HPDE6-E6E7 (cell line): ENCODE data around the gene SAMD14.

Experiments used
- DNase-seq: peaks from one replicate; pipeline ENCODE4 v3.0.0; 2011; ENCODE audit warnings: missing footprints; ENCODE audit errors: extremely low spot score

SAMD14 gene

GRCh38 chr17:50112694-50113093 is 17.3 kb downstream of the SAMD14 start:
- no peak for DNase-seq

DNA sequence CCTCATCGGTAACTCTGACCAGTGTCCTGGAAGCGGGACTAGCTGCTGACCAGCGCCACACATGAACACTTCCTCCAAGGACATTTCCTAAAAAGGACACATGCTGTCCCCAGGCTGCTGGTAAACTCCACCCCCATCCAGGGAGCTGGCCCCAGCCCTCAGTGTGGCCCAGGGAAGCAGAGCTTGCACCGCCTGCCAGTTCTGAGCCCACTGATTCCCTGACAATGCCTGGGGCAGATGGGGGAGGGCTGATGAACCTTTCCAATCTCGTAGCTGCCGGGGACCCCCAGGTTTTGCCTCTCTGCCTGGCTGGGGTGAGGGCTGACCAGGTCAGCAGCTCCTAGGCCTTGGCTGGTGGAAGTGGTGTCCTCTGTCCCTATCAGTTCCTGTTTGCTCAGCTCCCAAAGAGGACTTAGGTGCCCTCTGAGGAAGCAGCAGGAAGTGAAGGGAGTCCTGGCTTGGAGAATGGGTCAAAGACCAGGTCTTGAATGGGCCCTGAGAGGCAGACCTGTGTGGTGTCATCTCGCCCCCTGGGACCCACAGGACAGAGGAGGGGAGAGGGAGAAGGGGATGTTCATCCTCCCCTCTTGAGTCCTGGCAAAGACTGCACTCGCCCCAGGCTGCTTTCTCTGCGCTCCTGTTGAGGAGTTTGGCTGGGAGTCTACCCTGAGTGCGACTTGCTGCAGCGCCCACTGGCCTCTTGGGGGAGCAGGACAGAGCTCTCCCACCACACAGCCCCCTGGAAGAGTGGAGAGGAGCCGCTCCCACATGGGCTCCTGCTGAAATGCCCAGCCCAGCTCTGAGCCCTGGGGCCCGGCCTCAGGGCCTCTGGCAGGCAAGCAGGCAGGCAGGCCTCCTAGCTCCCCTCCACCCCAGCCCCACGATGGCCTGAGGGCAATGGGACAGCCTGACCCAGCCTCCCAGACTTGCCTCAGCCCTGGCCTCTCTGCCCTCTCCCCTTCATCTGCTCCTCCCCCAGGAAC is 18.0 kb downstream of the SAMD14 start:
- DNase-seq: no peak

DNA sequence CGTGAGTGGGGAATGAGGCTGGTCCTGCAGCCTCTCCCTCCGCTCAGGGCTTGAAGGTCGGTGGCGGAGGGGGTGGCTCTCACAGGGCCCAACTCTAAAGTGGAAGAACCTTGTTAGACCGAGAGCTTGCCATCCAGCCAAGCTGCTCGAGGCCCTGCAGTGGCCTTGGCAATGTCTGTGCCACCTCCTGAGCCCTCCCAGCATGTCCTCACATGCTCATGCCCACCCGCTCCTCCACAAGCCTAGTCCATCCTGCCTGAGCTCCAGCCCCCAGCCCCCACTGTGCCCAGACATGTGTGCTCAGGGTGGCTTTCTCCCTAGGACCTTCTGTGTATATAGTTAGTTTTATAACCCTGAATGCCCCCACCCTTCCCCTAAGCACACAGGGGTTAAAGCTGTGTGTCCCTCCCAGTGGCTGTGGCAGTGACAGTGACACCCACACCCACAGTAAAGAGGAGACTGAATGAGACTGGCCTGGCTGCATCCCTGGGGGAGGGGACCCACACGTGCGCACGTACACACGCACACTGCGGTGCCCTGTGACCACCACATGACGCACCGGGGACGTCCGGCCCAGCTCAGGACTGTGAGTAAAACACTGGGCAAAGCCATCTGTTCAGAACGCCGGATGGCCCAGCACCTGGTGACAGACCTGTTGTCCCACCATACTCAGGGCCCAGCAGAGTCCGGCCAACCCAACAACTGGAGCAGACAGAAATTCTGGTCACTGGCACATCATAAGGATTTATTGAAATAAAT is 19.2 kb downstream of the SAMD14 start:
- no peak for DNase-seq

DNA sequence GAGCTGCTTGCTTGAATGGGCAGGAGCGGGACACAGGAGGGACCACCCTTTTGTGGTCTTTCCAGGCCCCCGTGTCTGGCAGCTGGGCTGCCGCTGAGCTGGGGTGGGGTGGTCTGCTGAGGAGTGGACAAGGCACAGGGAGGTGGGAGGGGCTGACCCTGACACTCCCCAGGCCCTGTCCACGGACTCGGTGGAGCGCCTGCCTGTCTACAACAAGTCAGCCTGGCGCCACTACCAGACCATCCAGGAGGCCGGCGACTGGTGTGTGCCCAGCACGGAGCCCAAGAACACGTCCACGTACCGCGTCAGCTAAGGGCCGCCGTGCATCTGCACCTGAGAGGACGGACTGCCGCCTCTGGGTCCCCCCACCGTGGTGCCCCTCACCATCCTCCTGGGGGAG is 20.2 kb downstream of the SAMD14 start:
- DNase-seq: no peak

- DNase-seq: no peak
These were observed 20.8 kb downstream of the SAMD14 start for GRCh38 chr17:50109207-50109606.

DNA sequence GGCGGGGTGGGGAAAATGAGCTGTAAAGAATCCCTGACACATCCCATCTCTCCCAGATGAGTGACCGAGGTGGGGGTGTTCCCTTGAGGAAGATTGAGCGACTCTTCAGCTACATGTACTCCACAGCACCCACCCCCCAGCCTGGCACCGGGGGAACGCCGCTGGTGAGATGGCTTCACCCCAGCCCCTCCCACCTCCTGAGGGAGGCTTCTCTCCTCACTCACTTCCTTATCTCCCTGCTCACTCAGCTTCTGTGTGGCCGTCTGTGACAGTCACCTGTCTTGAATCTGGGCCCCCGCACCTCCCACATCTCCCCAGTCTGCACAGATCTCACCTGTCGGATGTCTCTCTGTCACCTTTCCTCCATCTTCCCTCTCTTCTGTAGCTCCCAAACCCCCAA is 21.4 kb downstream of the SAMD14 start:
- no peak for DNase-seq

DNA sequence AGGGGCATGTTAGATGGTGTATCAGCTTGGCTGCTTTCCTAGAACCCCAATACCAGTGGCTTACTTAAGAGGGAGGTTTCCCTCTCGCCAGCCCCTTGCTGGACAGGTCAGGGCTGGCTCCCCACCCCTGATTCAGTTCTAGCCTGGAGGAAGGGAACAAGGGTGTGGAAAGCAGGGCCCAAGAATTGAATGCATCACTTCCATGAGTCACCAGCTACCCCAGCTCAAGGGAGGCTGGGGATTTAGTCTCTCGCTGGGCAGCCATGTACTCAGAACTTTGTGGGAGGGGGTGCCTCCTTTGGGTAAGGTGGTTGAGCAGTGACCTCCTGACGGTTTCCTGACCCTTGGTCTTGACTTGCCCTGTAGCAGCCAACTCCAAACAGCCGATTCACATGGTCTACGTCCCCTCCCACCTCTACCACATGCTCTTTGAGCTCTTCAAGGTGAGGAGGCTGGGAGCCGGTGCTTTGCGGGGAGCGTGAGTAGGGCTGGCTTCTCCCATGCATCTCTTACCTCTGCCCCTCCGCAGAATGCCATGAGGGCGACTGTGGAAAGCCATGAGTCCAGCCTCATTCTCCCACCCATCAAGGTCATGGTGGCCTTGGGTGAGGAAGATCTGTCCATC is 22.1 kb downstream of the SAMD14 start:
- DNase-seq: peak; percentile 98

GRCh38 chr17:50106393-50107131 is 23.4 kb downstream of the SAMD14 start:
- no peak for DNase-seq

- DNase-seq: no peak
These were observed 24.1 kb downstream of the SAMD14 start for GRCh38 chr17:50105811-50106210.

DNA sequence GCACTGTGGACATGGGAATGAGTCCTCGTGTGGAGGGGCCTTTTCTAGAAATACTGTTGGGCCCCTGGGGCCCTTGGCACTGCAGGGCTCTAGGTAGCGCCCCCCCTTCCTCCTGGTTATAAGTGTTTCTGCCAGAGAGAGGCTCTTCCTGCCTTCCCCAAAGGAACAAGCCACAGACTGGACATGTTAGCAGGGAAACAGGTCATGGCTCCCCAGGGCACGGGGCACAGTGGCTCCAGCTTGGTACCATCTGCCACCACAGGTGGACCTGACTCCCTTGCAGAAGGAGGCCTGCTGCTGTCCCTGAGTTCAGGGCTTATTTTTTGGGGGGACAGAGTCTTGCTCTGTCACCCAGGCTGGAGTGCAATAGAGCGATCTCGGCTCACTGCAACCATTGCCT is 26.0 kb downstream of the SAMD14 start:
- DNase-seq: no peak

DNA sequence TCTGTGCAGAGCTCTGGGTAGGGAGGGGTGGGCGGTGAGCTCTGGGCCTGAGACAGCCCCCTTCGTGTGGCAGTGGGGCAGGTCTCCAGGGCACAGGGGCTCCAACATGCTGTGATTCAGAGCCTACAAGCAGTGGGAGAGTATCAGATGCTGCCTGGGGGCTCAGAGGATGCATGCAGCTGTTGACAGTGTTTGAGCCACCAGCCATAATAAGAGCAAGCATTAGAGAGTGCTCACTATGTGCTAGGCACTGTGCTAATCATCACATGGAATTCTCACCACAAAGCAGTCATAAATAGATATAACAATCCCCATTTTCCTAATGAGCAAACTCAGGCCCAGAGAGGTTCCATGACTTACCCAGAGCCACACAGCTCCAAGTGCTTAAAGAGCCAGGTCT is 26.7 kb downstream of the SAMD14 start:
- no peak for DNase-seq

DNA sequence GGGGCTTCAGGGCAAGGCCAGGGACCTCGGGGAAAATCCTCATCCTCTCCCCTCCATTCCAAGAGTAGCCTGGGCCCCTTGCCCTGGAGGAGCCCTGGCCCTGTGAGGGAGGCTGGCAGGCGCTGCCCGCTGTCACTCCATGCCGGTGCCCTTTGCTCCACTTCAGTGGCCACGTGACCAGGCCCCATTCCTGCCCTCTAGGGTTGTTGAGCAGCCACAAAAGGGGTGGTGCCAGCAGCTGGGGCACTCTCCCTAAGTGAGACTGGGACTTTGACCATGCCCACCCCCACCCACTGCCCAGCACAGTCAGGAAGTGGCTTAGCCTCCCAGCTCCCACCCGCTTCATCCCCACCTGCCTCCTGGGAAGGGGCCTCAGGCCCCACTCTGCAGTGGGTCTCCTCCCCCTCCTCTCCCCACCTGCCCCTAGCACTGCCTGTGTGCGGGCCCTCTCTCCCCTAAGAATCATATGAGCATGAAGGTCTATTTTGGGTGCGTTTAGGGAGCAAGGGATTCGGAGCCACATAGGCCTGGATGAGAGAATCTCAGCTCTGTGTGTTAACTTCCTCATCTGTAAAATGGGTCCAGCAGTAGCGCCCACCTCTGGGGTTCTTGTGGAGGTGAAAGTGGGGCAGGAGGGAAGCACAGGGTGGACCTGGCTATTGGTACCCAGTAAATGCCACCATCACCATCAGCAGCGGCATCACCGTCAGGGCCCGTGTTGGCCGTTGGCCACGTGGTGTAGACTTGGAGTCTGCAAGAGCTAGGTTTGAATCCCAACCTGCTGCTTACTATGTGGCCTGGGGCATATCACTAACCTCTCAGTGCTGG is 27.6 kb downstream of the SAMD14 start:
- no peak for DNase-seq

DNA sequence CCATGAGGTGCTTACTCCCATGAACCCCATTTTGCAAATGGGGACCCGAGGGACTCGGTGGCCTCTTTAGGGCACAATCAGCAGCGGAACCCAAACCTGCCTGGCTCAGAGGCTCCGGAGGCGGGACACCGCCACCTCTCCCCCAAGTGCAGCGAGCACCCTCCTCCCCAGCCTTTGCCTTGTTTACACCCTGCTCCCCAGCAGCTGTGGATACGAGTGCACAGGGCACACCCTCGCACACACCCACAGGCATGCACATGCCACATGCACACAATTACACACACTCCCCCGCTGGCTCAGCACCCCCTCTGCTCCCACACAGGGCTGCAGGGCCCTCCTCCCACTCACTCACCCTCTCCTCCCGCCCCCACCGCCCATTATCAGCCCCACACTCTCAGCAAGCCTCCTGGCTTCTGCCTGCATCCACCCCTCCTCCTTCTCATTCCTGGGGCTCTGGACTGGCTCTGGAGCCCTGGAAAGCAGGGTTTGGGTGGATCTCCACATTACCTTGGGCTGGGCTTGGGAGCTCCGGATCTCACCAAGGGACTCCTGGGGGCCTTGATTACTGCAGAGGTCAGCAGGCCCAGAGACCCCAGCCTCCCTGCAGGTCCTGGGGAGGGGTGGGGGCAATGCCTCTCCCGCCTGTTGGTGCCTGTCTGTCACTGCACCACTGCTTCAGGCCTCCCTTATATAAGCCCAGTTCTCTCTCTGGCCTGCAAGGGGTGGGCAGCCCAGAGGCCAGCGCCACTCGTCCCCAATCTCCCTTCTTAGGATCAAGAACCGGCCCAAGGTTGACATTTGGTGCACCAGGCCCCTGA is 28.4 kb downstream of the SAMD14 start:
- no peak for DNase-seq

GRCh38 chr17:50100921-50101345 is 29.0 kb downstream of the SAMD14 start:
- DNase-seq: no peak

GRCh38 chr17:50100480-50100883 is 29.5 kb downstream of the SAMD14 start:
- no peak for DNase-seq

DNA sequence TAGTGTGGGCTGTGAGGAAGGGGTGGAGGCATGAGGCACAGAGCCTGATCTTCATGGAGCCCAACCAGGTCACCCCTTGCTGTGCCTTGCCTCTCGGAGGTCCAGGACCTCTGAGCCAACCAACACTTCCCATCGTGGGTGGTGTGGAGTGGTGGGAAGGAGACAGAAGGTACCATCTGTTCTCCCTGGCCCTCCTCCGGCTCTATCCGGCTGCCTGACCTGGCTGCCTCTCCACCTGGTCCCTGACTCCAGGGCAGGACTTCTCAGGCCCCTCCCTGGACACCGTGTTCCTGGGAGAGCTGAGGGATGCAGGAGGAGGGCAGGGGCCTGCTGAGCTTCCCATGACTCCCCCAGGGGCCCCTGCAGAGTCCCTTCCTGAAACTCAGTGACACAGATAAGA is 31.0 kb downstream of the SAMD14 start:
- no peak for DNase-seq

DNA sequence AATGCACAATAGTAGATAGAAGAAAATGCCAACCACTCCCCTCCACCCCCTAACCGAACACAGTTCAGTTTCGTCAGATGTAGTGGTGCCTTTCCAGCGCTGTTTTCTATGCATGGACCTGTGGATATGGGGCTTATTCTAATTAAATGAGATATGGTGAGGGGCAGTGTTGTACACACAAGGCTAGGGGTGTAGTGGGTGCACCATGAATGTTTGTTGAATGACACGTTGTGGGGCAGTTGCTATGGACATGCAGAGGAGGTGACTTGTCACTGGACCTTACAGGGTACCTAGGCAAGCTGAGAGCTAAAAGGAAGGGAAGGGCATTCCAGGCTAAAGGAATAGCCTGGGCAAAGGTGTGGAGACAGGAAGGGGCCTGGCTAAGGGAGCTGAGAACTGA is 31.4 kb downstream of the SAMD14 start:
- no peak for DNase-seq

DNA sequence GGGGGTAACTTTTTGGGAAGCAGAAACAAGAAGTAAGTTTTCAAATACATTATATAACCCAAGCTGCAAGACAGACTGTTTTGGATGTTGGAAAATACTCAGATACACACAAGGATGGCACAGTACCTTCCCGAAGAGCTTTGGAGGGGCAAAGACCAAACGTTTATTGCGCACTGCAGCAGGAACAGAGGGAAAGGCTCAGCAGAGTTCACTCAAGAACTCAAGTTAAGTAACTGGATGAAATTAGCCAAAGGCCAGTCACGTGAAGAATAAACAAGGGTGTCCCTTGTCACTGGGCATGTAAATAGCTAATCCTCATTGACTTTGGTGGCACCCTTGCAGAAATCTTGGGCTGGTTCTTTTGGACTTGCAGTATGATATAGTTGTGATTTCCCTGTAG is 32.0 kb downstream of the SAMD14 start:
- no peak for DNase-seq

GRCh38 chr17:50097455-50097854 is 32.5 kb downstream of the SAMD14 start:
- no peak for DNase-seq

DNA sequence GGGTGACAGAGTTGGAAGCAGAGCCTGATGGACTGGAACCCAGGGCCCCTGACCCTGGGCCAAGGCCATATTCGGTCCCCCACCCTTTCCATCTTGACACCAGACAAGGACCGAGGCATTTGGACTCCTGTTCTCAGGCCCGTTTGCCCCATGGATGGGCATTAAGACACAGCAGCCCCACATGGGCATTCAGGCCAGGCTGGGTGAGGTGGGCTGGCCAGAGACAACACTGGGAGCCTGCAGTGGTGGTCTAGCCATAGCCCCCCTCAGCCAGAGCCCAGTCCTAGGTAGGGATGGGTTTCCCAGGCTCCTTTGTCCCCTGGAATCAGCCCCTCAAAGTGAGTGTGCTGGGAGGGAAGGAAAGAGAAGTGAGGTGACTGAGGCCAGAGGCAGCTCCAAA is 33.2 kb downstream of the SAMD14 start:
- no peak for DNase-seq
